ENCODE data around the gene PIN1. TPM values are rescaled to one million over a fixed set of nuclear protein-coding genes. Genes with fewer than 3 reads are reported as not detected.

The PIN1 gene
- polyA plus RNA-seq, 2 donors = 35.0 to 81.7 TPM

GRCh38 chr19:9878511-9879196 is 43.5 kb downstream of the PIN1 start:
- no peaks in the 10 kb centered on the region for H3K36me3 ChIP-seq (ENCODE audit: control insufficient read depth in 2 of 2, insufficient read depth in 2 of 2, low read length in 1 of 2)
- WGBS, 2 donors = 81 to 84% methylated on average over 11 of the region's 11 CpGs
- H3K27me3 ChIP-seq (ENCODE audit: control insufficient read depth in 1 of 2, insufficient read depth in 2 of 2, low read length in 2 of 2) = no peaks in the 10 kb centered on the region
- H3K4me1 ChIP-seq (ENCODE audit: control insufficient read depth in 2 of 2, insufficient read depth in 2 of 2, low read length in 1 of 2) = peaks cover 2 to 5% of the 10 kb centered on the region in 2 donors
- H3K9me3 ChIP-seq (ENCODE audit: control insufficient read depth in 2 of 2, insufficient read depth in 1 of 2, low read depth in 1 of 2, low read length in 1 of 2) = no peaks in the 10 kb centered on the region
- no peak overlapping the region for H3K4me3 ChIP-seq (ENCODE audit: low read depth in 1 of 2, low read length in 2 of 2)
- H3K27ac ChIP-seq (ENCODE audit: low read depth in 2 of 2, low read length in 1 of 2) = no peak overlapping the region

GRCh38 chr19:9881720-9882119 is 46.6 kb downstream of the PIN1 start:
- no peak overlapping the region for H3K27ac ChIP-seq (ENCODE audit: low read depth in 2 of 2, low read length in 1 of 2)
- H3K4me1 ChIP-seq (ENCODE audit: control insufficient read depth in 2 of 2, insufficient read depth in 2 of 2, low read length in 1 of 2) = peaks cover 2 to 5% of the 10 kb centered on the region in 2 donors
- H3K9me3 ChIP-seq (ENCODE audit: control insufficient read depth in 2 of 2, insufficient read depth in 1 of 2, low read depth in 1 of 2, low read length in 1 of 2) = no peaks in the 10 kb centered on the region
- no peaks in the 10 kb centered on the region for H3K36me3 ChIP-seq (ENCODE audit: control insufficient read depth in 2 of 2, insufficient read depth in 2 of 2, low read length in 1 of 2)
- 43 to 45% methylated on average over 9 of the region's 9 CpGs for WGBS, 2 donors
- H3K4me3 ChIP-seq (ENCODE audit: low read depth in 1 of 2, low read length in 2 of 2) = no peak overlapping the region
- no peaks in the 10 kb centered on the region for H3K27me3 ChIP-seq (ENCODE audit: control insufficient read depth in 1 of 2, insufficient read depth in 2 of 2, low read length in 2 of 2)

GRCh38 chr19:9883231-9883758 is 48.2 kb downstream of the PIN1 start:
- H3K4me3 ChIP-seq (ENCODE audit: low read depth in 1 of 2, low read length in 2 of 2) = no peak overlapping the region
- no peaks in the 10 kb centered on the region for H3K9me3 ChIP-seq (ENCODE audit: control insufficient read depth in 2 of 2, insufficient read depth in 1 of 2, low read depth in 1 of 2, low read length in 1 of 2)
- WGBS, 2 donors = 22 to 25% methylated on average over 10 of the region's 10 CpGs
- H3K27ac ChIP-seq (ENCODE audit: low read depth in 2 of 2, low read length in 1 of 2) = peak overlapping the region in 1 of 2 donors; percentile 10
- H3K36me3 ChIP-seq (ENCODE audit: control insufficient read depth in 2 of 2, insufficient read depth in 2 of 2, low read length in 1 of 2) = no peaks in the 10 kb centered on the region
- peaks cover 2 to 5% of the 10 kb centered on the region in 2 donors for H3K4me1 ChIP-seq (ENCODE audit: control insufficient read depth in 2 of 2, insufficient read depth in 2 of 2, low read length in 1 of 2)
- H3K27me3 ChIP-seq (ENCODE audit: control insufficient read depth in 1 of 2, insufficient read depth in 2 of 2, low read length in 2 of 2) = no peaks in the 10 kb centered on the region

GRCh38 chr19:9883764-9884163 is 48.6 kb downstream of the PIN1 start:
- no peak overlapping the region for H3K27ac ChIP-seq (ENCODE audit: low read depth in 2 of 2, low read length in 1 of 2)
- no peaks in the 10 kb centered on the region for H3K27me3 ChIP-seq (ENCODE audit: control insufficient read depth in 1 of 2, insufficient read depth in 2 of 2, low read length in 2 of 2)
- no peak overlapping the region for H3K4me3 ChIP-seq (ENCODE audit: low read depth in 1 of 2, low read length in 2 of 2)
- no peaks in the 10 kb centered on the region for H3K36me3 ChIP-seq (ENCODE audit: control insufficient read depth in 2 of 2, insufficient read depth in 2 of 2, low read length in 1 of 2)
- no peaks in the 10 kb centered on the region for H3K9me3 ChIP-seq (ENCODE audit: control insufficient read depth in 2 of 2, insufficient read depth in 1 of 2, low read depth in 1 of 2, low read length in 1 of 2)
- WGBS, 2 donors = 41 to 54% methylated on average over 12 of the region's 12 CpGs
- H3K4me1 ChIP-seq (ENCODE audit: control insufficient read depth in 2 of 2, insufficient read depth in 2 of 2, low read length in 1 of 2) = peaks cover 2 to 5% of the 10 kb centered on the region in 2 donors

- no peaks in the 10 kb centered on the region for H3K9me3 ChIP-seq (ENCODE audit: control insufficient read depth in 2 of 2, insufficient read depth in 1 of 2, low read depth in 1 of 2, low read length in 1 of 2)
- H3K4me1 ChIP-seq (ENCODE audit: control insufficient read depth in 2 of 2, insufficient read depth in 2 of 2, low read length in 1 of 2) = peaks cover 2 to 5% of the 10 kb centered on the region in 2 donors
- no peak overlapping the region for H3K27ac ChIP-seq (ENCODE audit: low read depth in 2 of 2, low read length in 1 of 2)
- 44 to 46% methylated on average over 8 of the region's 8 CpGs for WGBS, 2 donors
- no peaks in the 10 kb centered on the region for H3K36me3 ChIP-seq (ENCODE audit: control insufficient read depth in 2 of 2, insufficient read depth in 2 of 2, low read length in 1 of 2)
- H3K4me3 ChIP-seq (ENCODE audit: low read depth in 1 of 2, low read length in 2 of 2) = no peak overlapping the region
- no peaks in the 10 kb centered on the region for H3K27me3 ChIP-seq (ENCODE audit: control insufficient read depth in 1 of 2, insufficient read depth in 2 of 2, low read length in 2 of 2)
These were observed 50.0 kb downstream of the PIN1 start for GRCh38 chr19:9885077-9885552.

GRCh38 chr19:9891609-9892373 is 56.7 kb downstream of the PIN1 start:
- WGBS, 2 donors = 70 to 76% methylated on average over 6 of the region's 6 CpGs
- Histone ChIP-seq H3K27me3 (ENCODE audit: control insufficient read depth in 1 of 2, insufficient read depth in 2 of 2, low read length in 2 of 2) (no peaks in the 10 kb centered on the region), H3K4me3 (ENCODE audit: low read depth in 1 of 2, low read length in 2 of 2) (no peak overlapping the region), H3K4me1 (ENCODE audit: control insufficient read depth in 2 of 2, insufficient read depth in 2 of 2, low read length in 1 of 2) (no peaks in the 10 kb centered on the region), H3K27ac (ENCODE audit: low read depth in 2 of 2, low read length in 1 of 2) (no peak overlapping the region), H3K36me3 (ENCODE audit: control insufficient read depth in 2 of 2, insufficient read depth in 2 of 2, low read length in 1 of 2) (no peaks in the 10 kb centered on the region), H3K9me3 (ENCODE audit: control insufficient read depth in 2 of 2, insufficient read depth in 1 of 2, low read depth in 1 of 2, low read length in 1 of 2) (no peaks in the 10 kb centered on the region)

Other genes with a start within 250 kb of the PIN1 start
- 10 to 100 TPM; 25.4 to 27.0 TPM for gene ZNF561, start 214.1 kb upstream of the PIN1 start, polyA plus RNA-seq
- 10 to 100 TPM; 11.2 to 14.2 TPM for gene ZNF562, start 160.2 kb upstream of the PIN1 start, polyA plus RNA-seq
- 10 to 100 TPM in 1 of 2 donors, 1 to 10 TPM in 1; 8.4 to 17.5 TPM for gene ZNF846, start 66.6 kb upstream of the PIN1 start, polyA plus RNA-seq
- gene FBXL12, start 16.2 kb upstream of the PIN1 start, polyA plus RNA-seq = 10 to 100 TPM; 14.8 to 15.3 TPM
- gene UBL5, start 7.4 kb upstream of the PIN1 start, polyA plus RNA-seq = 1,000 to 10,000 TPM in 1 of 2 donors, 100 to 1,000 TPM in 1; 604 to 1,000 TPM
- 1 to 10 TPM; 4.8 to 5.7 TPM for gene OLFM2, start 101.2 kb downstream of the PIN1 start, polyA plus RNA-seq
- gene COL5A3, start 175.2 kb downstream of the PIN1 start, polyA plus RNA-seq = 1 to 10 TPM; 5.6 to 6.8 TPM
- gene RDH8, start 178.2 kb downstream of the PIN1 start, polyA plus RNA-seq = not detected

Measured in esophagus (tissue), 2 donors.